NCI-H345 treated with DMSO at 0.1 percent for 48 hours (cell line): ENCODE results near the gene ESM1.

ENCODE experiments used
- DNase-seq: peaks from one replicate; lab custom pipeline; 2025; ENCODE audit not compliant: unreplicated experiment; lab: John Stamatoyannopoulos, UW

ESM1 gene

GRCh38 chr5:54986269-54986654, 869 bp upstream of the ESM1 start:
- DNase-seq = no peak

GRCh38 chr5:54981928-54982327, 3.5 kb downstream of the ESM1 start:
- no peak for DNase-seq

GRCh38 chr5:54975701-54976100, 9.7 kb downstream of the ESM1 start:
- DNase-seq = no peak

- DNase-seq = no peak
Observed at GRCh38 chr5:54969856-54970828, 15.3 kb downstream of the ESM1 start.

GRCh38 chr5:54969242-54969641, 16.2 kb downstream of the ESM1 start:
- no peak for DNase-seq

GRCh38 chr5:54965806-54966205, 19.6 kb downstream of the ESM1 start:
- DNase-seq = no peak

GRCh38 chr5:54964405-54964804, 21.0 kb downstream of the ESM1 start:
- no peak for DNase-seq

GRCh38 chr5:54959673-54960418, 25.5 kb downstream of the ESM1 start:
- no peak for DNase-seq

- DNase-seq = no peak
Observed at GRCh38 chr5:54956922-54957321, 28.5 kb downstream of the ESM1 start.

- no peak for DNase-seq
Observed at GRCh38 chr5:54947187-54947586, 38.2 kb downstream of the ESM1 start.

GRCh38 chr5:54946306-54946819, 39.0 kb downstream of the ESM1 start:
- DNase-seq = no peak

- no peak for DNase-seq
Observed at GRCh38 chr5:54944364-54944763, 41.0 kb downstream of the ESM1 start.

GRCh38 chr5:54942064-54942778, 43.2 kb downstream of the ESM1 start:
- no peak for DNase-seq

GRCh38 chr5:54936201-54936600, 49.2 kb downstream of the ESM1 start:
- peak; percentile 2 for DNase-seq

- no peak for DNase-seq
Observed at GRCh38 chr5:54932789-54933188, 52.6 kb downstream of the ESM1 start.

GRCh38 chr5:54930736-54931135, 54.7 kb downstream of the ESM1 start:
- DNase-seq = no peak
